Fibroblast of lung (primary cell): ENCODE measurements around the gene MYNN. TPM values are rescaled to one million over a fixed set of nuclear protein-coding genes. Genes with fewer than 3 reads are reported as not detected.

Source experiments
- DNase-seq, 2 donors: peaks; one replicate each; pipeline versions ENCODE4 v3.0.0 to v3.0.0-alpha.2; 2010; ENCODE audit warnings: low read depth in 2 of 2
- H2AFZ ChIP-seq: 2 replicates; pipeline ENCODE4 v1.5.1; 2012; ENCODE audit warnings: low read length, control low read depth, inconsistent platforms
- H3K27ac ChIP-seq: 2 replicates; pipeline ENCODE4 v1.5.1; 2011; ENCODE audit warnings: low read length, control low read depth; ENCODE audit not compliant: insufficient read depth
- H3K27me3 ChIP-seq: 2 replicates; pipeline ENCODE4 v1.5.1; 2011; ENCODE audit warnings: mild to moderate bottlenecking, low read length; ENCODE audit not compliant: control insufficient read depth, insufficient read depth
- H3K36me3 ChIP-seq: 2 replicates; pipeline ENCODE4 v1.5.1; 2011; ENCODE audit warnings: low read length; ENCODE audit not compliant: control insufficient read depth, insufficient read depth
- H3K4me1 ChIP-seq: 2 replicates; pipeline ENCODE4 v1.5.1; 2011; ENCODE audit warnings: low read length; ENCODE audit not compliant: control insufficient read depth, insufficient read depth; ENCODE audit errors: extremely low read depth
- H3K4me2 ChIP-seq: 2 replicates; pipeline ENCODE4 v1.5.1; 2011; ENCODE audit warnings: low read length, control low read depth; ENCODE audit not compliant: insufficient read depth; ENCODE audit errors: extremely low read depth
- H3K4me3 ChIP-seq, 4 experiments: fragments of 200-600 bp in 1 of 4; sonication (generic) in 1 of 4; replicated peaks in 1 of 4; 2 replicates each; pipeline ENCODE4 v1.5.1; 2011 to 2016; ENCODE audit warnings: low read length in 4 of 4, low read depth in 3 of 4, mild to moderate bottlenecking in 3 of 4, control low read depth in 2 of 4, inconsistent platforms in 1 of 4, mixed read lengths in 1 of 4; ENCODE audit not compliant: insufficient read depth in 1 of 4; ENCODE audit errors: control extremely low read depth in 1 of 4
- H3K79me2 ChIP-seq: 2 replicates; pipeline ENCODE4 v1.5.1; 2012; ENCODE audit warnings: mild to moderate bottlenecking, low read length, inconsistent platforms; ENCODE audit not compliant: control insufficient read depth, insufficient read depth
- H3K9ac ChIP-seq: 2 replicates; pipeline ENCODE4 v1.5.1; 2011; ENCODE audit warnings: mild to moderate bottlenecking, low read length, control low read depth; ENCODE audit not compliant: insufficient read depth
- H3K9me3 ChIP-seq: 2 replicates; pipeline ENCODE4 v1.5.1; 2012; ENCODE audit warnings: low read depth, low read length; ENCODE audit not compliant: control insufficient read depth, insufficient read depth
- H4K20me1 ChIP-seq: 2 replicates; pipeline ENCODE4 v1.5.1; 2011; ENCODE audit warnings: low read length; ENCODE audit not compliant: control insufficient read depth, insufficient read depth; ENCODE audit errors: extremely low read depth
- CTCF ChIP-seq, 2 donors: IDR thresholded peaks in 1 of 2; conservative IDR thresholded peaks in 1 of 2; 1 replicate in 1 of 2; 2 replicates in 1 of 2; pipeline ENCODE4 v1.5.1; 2011 to 2012; ENCODE audit warnings: low read length in 2 of 2, control low read depth in 1 of 2, inconsistent platforms in 1 of 2, low read depth in 1 of 2, mild to moderate bottlenecking in 1 of 2
- EZH2 ChIP-seq: IDR thresholded peaks from 2 replicates; pipeline ENCODE4 v1.5.1; 2012; ENCODE audit warnings: low read length, control low read depth, mild to moderate bottlenecking; ENCODE audit errors: missing control alignments
- polyA plus RNA-seq, 2 donors: library from polyadenylated mRNA; depleted of rRNA in 1 of 2; stranded (reverse) in 1 of 2; unstranded in 1 of 2; fragments of >200 nt; gene quantifications; 2 replicates each; pipeline ENCODE4 v1.2.1, GENCODE V29; 2011 to 2012; ENCODE audit warnings: missing spikeins in 1 of 2
- total RNA-seq: library from RNA; depleted of rRNA; stranded (reverse); fragments of >200 nt; gene quantifications from 2 replicates; pipeline ENCODE4 v1.2.1, GENCODE V29; 2014

The MYNN gene
- total and polyA plus RNA-seq, 2 donors (not counting 1 experiment from before 2014, with no cell fraction given) = 20.0 to 32.7 TPM

GRCh38 chr3:169780742-169781141 is 7.5 kb downstream of the MYNN start:
- H3K9ac ChIP-seq = no peak overlapping the region
- peaks cover 4% of the 10 kb centered on the region for H3K79me2 ChIP-seq
- no peaks in the 10 kb centered on the region for H3K9me3 ChIP-seq
- no peaks in the 10 kb centered on the region for H4K20me1 ChIP-seq
- no peak overlapping the region for H2AFZ ChIP-seq
- TF ChIP-seq CTCF (conservative IDR thresholded peaks at IDR 0.05 in 1 of 2, IDR thresholded peaks at IDR 0.05 in 1 of 2; ENCODE audit: low read depth in 1 of 2, low read length in 2 of 2) (no peak), EZH2 (no peak)
- H3K4me1 ChIP-seq = no peaks in the 10 kb centered on the region
- H3K27me3 ChIP-seq = no peaks in the 10 kb centered on the region
- peaks cover 6% of the 10 kb centered on the region for H3K36me3 ChIP-seq
- DNase-seq = no peak
- H3K4me3 ChIP-seq = no peak overlapping the region
- no peak overlapping the region for H3K4me2 ChIP-seq
- no peak overlapping the region for H3K27ac ChIP-seq

- no peaks in the 10 kb centered on the region for H3K9me3 ChIP-seq
- no peak overlapping the region for H3K4me3 ChIP-seq
- no peak overlapping the region for H3K27ac ChIP-seq
- H3K9ac ChIP-seq = no peak overlapping the region
- H3K79me2 ChIP-seq = peaks cover 1% of the 10 kb centered on the region
- H3K4me2 ChIP-seq = no peak overlapping the region
- no peak overlapping the region for H2AFZ ChIP-seq
- no peaks in the 10 kb centered on the region for H3K4me1 ChIP-seq
- H3K27me3 ChIP-seq = no peaks in the 10 kb centered on the region
- H3K36me3 ChIP-seq = peaks cover 8% of the 10 kb centered on the region
- DNase-seq = no peak
- no peaks in the 10 kb centered on the region for H4K20me1 ChIP-seq
- no peak for TF ChIP-seq EZH2
- TF ChIP-seq CTCF (conservative IDR thresholded peaks at IDR 0.05 in 1 of 2, IDR thresholded peaks at IDR 0.05 in 1 of 2; ENCODE audit: low read depth in 1 of 2, low read length in 2 of 2) = no peak
These were observed 8.1 kb downstream of the MYNN start for GRCh38 chr3:169781209-169781855.

GRCh38 chr3:169787120-169787519 is 13.9 kb downstream of the MYNN start:
- Histone ChIP-seq H3K9ac (no peak overlapping the region), H3K27ac (no peak overlapping the region), H3K9me3 (no peaks in the 10 kb centered on the region), H3K27me3 (no peaks in the 10 kb centered on the region), H3K36me3 (peaks cover 5% of the 10 kb centered on the region), H3K4me2 (no peak overlapping the region), H3K79me2 (no peaks in the 10 kb centered on the region), H4K20me1 (no peaks in the 10 kb centered on the region), H2AFZ (no peak overlapping the region), H3K4me1 (no peaks in the 10 kb centered on the region), H3K4me3 (no peak overlapping the region)
- no peak for DNase-seq
- TF ChIP-seq CTCF (conservative IDR thresholded peaks at IDR 0.05 in 1 of 2, IDR thresholded peaks at IDR 0.05 in 1 of 2; ENCODE audit: low read depth in 1 of 2, low read length in 2 of 2) = no peak
- TF ChIP-seq EZH2 = no peak
